Stimulated activated naive B cell treated with anti-CD40 and anti-IgM and Interleukin-4, amounts not matched to agents 10 μg/mL and 1 μg/mL and 100 μg/mL, for 72 hours (primary cell): Measurements from ENCODE around the gene ZP4.
"Not testable (repeated sequence)": the region's sequence is repeated elsewhere in the genome, so short reads cannot be mapped to it uniquely, and the experiment has no call there.

Experiments
- ATAC-seq, 2 donors: fragments of 150-1000 bp; cut with Tn5 transposase; replicated peaks; 2 replicates each; pipeline ENCODE4 v1.10.0; 2021; ENCODE audit warnings: moderate library complexity in 1 of 2
- DNase-seq: peaks from one replicate; pipeline ENCODE4 v3.0.0; 2021
- H3K27ac Mint-ChIP-seq: one replicate; pipeline ENCODE4 v1.8.0; 2022; ENCODE audit warnings: mild to moderate bottlenecking, mixed read lengths
- H3K27me3 Mint-ChIP-seq, 2 donors: one replicate each; pipeline ENCODE4 v1.8.0; 2022; ENCODE audit warnings: mixed read lengths in 2 of 2
- H3K36me3 Mint-ChIP-seq, 2 donors: one replicate each; pipeline ENCODE4 v1.8.0; 2022; ENCODE audit warnings: mixed read lengths in 2 of 2, mild to moderate bottlenecking in 1 of 2
- H3K4me1 Mint-ChIP-seq, 2 donors: one replicate each; pipeline ENCODE4 v1.8.0; 2022; ENCODE audit warnings: mixed read lengths in 2 of 2, mild to moderate bottlenecking in 1 of 2
- H3K4me3 Mint-ChIP-seq, 2 donors: one replicate each; pipeline ENCODE4 v1.8.0; 2022; ENCODE audit warnings: mild to moderate bottlenecking in 2 of 2, mixed read lengths in 2 of 2, moderate library complexity in 1 of 2
- H3K9me3 Mint-ChIP-seq, 2 donors: one replicate each; pipeline ENCODE4 v1.8.0; 2022; ENCODE audit warnings: mixed read lengths in 2 of 2, mild to moderate bottlenecking in 1 of 2

The ZP4 gene

GRCh38 chr1:237863234-237863633, 27.5 kb downstream of the ZP4 start:
- no peak for ATAC-seq
- no peak overlapping the region for H3K4me3 Mint-ChIP-seq
- H3K4me1 Mint-ChIP-seq = peaks cover 4 to 5% of the 10 kb centered on the region in 2 donors
- no peak for DNase-seq
- H3K36me3 Mint-ChIP-seq = no peaks in the 10 kb centered on the region
- no peak overlapping the region for H3K27ac Mint-ChIP-seq
- peaks cover 6 to 11% of the 10 kb centered on the region in 2 donors for H3K27me3 Mint-ChIP-seq
- peaks cover 0 to 2% of the 10 kb centered on the region in 2 donors for H3K9me3 Mint-ChIP-seq

GRCh38 chr1:237861944-237862343, 28.8 kb downstream of the ZP4 start:
- no peak for DNase-seq
- no peak for ATAC-seq
- peaks cover 0 to 2% of the 10 kb centered on the region in 2 donors for H3K9me3 Mint-ChIP-seq

GRCh38 chr1:237858992-237859391, 31.7 kb downstream of the ZP4 start:
- Mint-ChIP-seq H3K27ac (no peak overlapping the region), H3K4me1 (peaks cover 0 to 5% of the 10 kb centered on the region in 2 donors), H3K27me3 (peaks cover 3 to 11% of the 10 kb centered on the region in 2 donors), H3K9me3 (peaks cover 0 to 3% of the 10 kb centered on the region in 2 donors), H3K4me3 (no peak overlapping the region), H3K36me3 (no peaks in the 10 kb centered on the region)
- no peak for DNase-seq
- ATAC-seq = no peak

More at GRCh38 chr1:237861944-237862343, 28.8 kb downstream of the ZP4 start:
- no peak overlapping the region for H3K4me3 Mint-ChIP-seq
- no peak overlapping the region for H3K27ac Mint-ChIP-seq
- peaks cover 6 to 11% of the 10 kb centered on the region in 2 donors for H3K27me3 Mint-ChIP-seq
- H3K4me1 Mint-ChIP-seq = peaks cover 4 to 5% of the 10 kb centered on the region in 2 donors
- H3K36me3 Mint-ChIP-seq = no peaks in the 10 kb centered on the region

GRCh38 chr1:237857455-237857854, 33.3 kb downstream of the ZP4 start:
- Mint-ChIP-seq H3K4me1 (no peaks in the 10 kb centered on the region), H3K4me3 (no peak overlapping the region), H3K27ac (no peak overlapping the region), H3K9me3 (peaks cover 0 to 3% of the 10 kb centered on the region in 2 donors), H3K27me3 (peaks cover 0 to 5% of the 10 kb centered on the region in 2 donors), H3K36me3 (no peaks in the 10 kb centered on the region)
- DNase-seq (no peak), ATAC-seq (no peak)

GRCh38 chr1:237852342-237852741, 38.4 kb downstream of the ZP4 start:
- DNase-seq (no peak), ATAC-seq (no peak)
- Mint-ChIP-seq H3K36me3 (no peaks in the 10 kb centered on the region), H3K27me3 (no peaks in the 10 kb centered on the region), H3K4me1 (no peaks in the 10 kb centered on the region), H3K27ac (no peak overlapping the region), H3K9me3 (peaks cover 0 to 2% of the 10 kb centered on the region in 2 donors), H3K4me3 (no peak overlapping the region)

GRCh38 chr1:237851210-237851845, 39.4 kb downstream of the ZP4 start:
- ATAC-seq = peak in 1 of 2 donors; percentile 41

DNA sequence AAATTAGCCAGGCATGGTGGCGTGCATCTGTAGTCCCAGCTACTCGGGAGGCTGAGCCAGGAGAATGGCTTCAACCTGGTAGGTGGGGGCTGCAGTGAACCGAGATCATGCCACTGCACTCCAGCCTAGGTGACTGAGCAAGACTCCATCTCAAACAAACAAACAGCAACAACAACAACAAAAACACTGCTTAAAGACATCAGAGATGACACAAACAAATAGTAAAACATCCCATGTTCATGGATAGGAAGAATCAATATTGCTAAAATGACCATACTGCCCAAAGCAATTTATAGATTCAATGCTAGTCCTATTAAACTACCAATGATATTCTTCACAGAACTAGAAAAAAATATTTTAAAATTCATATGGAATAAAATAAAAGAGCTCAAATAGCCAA, 47.2 kb downstream of the ZP4 start:
- H3K4me1 Mint-ChIP-seq, H3K36me3 Mint-ChIP-seq, H3K27me3 Mint-ChIP-seq, ATAC-seq, DNase-seq, H3K4me3 Mint-ChIP-seq, H3K27ac Mint-ChIP-seq: not testable (repeated sequence)
- H3K9me3 Mint-ChIP-seq = peaks cover 8 to 13% of the 10 kb centered on the region in 2 donors

More at GRCh38 chr1:237851210-237851845, 39.4 kb downstream of the ZP4 start:
- Mint-ChIP-seq H3K4me1 (no peaks in the 10 kb centered on the region), H3K27ac (no peak overlapping the region), H3K4me3 (no peak overlapping the region), H3K9me3 (peaks cover 2 to 4% of the 10 kb centered on the region in 2 donors), H3K36me3 (no peaks in the 10 kb centered on the region), H3K27me3 (no peaks in the 10 kb centered on the region)
- DNase-seq = no peak

DNA sequence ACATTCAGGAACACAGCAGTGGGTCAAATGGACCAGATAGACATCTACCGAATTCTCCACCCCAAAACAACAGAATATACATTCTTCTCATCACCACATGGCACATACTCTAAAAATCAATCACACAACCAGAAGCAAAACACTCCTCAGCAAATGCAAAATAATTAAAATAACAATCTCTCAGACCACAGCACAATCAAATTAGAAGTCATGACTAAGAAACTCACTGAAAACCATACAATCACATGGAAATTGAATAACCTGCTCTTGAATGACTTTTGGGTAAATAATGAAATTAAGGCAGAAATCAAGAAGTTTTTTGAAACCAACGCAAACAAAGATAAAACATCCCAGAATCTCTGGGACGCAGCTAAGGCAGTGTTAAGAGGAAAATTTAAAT, 49.2 kb downstream of the ZP4 start:
- no peak for ATAC-seq
- no peak overlapping the region for H3K4me3 Mint-ChIP-seq

DNA sequence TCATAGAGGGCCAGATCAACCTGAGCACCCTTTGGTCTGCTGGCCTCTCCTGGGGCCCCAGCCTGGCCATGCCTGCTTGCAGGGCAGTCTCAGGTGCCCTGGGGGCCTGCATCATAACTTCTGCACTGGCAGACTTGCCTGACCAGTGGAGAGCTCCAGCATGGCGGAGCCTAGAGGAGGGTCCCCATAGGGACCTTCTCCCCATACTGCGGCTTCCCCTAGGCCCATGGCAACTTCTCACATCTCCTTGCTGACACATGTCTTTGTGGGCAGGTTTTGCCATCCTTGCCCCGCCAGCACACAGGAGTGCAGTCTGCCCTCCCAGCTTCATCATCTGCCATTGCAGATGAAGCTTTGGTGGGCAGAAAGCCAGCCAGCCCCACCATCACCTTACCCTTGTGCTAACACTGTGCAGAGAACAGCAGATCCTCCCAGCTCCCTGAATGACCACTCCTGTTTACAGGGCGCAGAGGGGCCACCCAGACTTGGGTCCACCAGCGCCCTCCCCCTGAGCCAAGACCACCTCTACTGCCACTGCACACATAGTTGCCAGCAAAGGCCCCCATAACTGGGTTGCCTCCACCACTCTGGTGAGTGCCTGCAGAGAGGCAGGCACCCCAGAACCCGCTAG, 51.7 kb downstream of the ZP4 start:
- H3K4me3 Mint-ChIP-seq = no peak overlapping the region
- DNase-seq = no peak
- peaks cover 4% of the 10 kb centered on the region in 2 donors for H3K9me3 Mint-ChIP-seq
- H3K27ac Mint-ChIP-seq = no peak overlapping the region
- no peaks in the 10 kb centered on the region for H3K27me3 Mint-ChIP-seq
- no peak for ATAC-seq
- H3K36me3 Mint-ChIP-seq = no peaks in the 10 kb centered on the region
- H3K4me1 Mint-ChIP-seq = no peaks in the 10 kb centered on the region

More for the DNA sequence above, 49.2 kb downstream of the ZP4 start:
- Mint-ChIP-seq H3K36me3 (no peaks in the 10 kb centered on the region), H3K4me1 (no peaks in the 10 kb centered on the region), H3K9me3 (peaks cover 4 to 13% of the 10 kb centered on the region in 2 donors), H3K27me3 (no peaks in the 10 kb centered on the region), H3K27ac (no peak overlapping the region)
- no peak for DNase-seq

DNA sequence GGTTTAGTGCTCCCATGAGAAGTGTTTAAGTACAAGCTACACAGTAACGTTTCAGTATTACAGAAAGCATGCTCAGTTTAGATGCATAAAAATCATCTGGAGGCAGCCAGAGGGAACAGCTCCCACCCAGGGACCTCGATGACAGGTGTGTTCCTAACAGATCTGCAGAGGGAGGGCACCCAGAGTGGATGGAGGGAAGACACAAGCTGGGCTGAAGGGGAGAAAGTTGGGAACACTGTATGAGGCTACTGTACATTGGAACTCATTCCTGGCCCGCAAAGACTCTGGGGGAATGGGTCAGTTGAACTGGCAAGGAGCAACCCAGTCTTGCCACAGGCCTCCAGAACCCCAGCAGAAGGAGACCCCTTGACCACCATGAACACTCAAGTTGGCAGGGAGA, 52.4 kb downstream of the ZP4 start:
- DNase-seq (no peak), ATAC-seq (no peak)
- Mint-ChIP-seq H3K4me3 (no peak overlapping the region), H3K27ac (no peak overlapping the region), H3K36me3 (no peaks in the 10 kb centered on the region), H3K27me3 (no peaks in the 10 kb centered on the region), H3K4me1 (no peaks in the 10 kb centered on the region), H3K9me3 (peaks cover 4% of the 10 kb centered on the region in 2 donors)

- ATAC-seq (no peak), DNase-seq (no peak)
- Mint-ChIP-seq H3K27ac (no peak overlapping the region), H3K4me1 (no peaks in the 10 kb centered on the region), H3K9me3 (peaks cover 0 to 2% of the 10 kb centered on the region in 2 donors), H3K27me3 (no peaks in the 10 kb centered on the region), H3K4me3 (no peak overlapping the region), H3K36me3 (no peaks in the 10 kb centered on the region)
These were observed 56.3 kb downstream of the ZP4 start for GRCh38 chr1:237834461-237834860.

DNA sequence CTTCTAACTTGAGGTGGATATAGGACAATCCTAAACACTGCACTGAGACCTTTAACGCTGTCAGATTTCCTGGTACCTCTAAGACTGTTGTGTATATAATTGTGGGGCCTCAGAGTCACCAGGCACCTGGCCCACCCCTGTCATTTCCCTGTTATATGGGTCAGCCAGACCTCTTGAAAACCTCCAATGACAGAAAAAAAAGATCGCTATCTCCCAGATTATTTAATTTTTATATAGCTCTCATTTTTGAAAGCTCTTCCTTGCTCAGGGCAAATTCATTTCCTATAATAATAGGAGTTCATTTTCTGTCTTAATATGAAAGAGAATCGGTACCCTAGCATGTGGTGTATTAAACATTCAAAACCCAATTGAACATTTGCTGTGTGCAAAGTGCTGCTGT, 56.7 kb downstream of the ZP4 start:
- no peak for ATAC-seq

GRCh38 chr1:237832858-237833257, 57.9 kb downstream of the ZP4 start:
- ATAC-seq = no peak
- H3K36me3 Mint-ChIP-seq = no peaks in the 10 kb centered on the region
- no peak overlapping the region for H3K27ac Mint-ChIP-seq
- H3K27me3 Mint-ChIP-seq = no peaks in the 10 kb centered on the region
- H3K4me3 Mint-ChIP-seq = no peak overlapping the region
- no peaks in the 10 kb centered on the region for H3K9me3 Mint-ChIP-seq
- DNase-seq = no peak
- no peaks in the 10 kb centered on the region for H3K4me1 Mint-ChIP-seq

More for the DNA sequence above, 56.7 kb downstream of the ZP4 start:
- Mint-ChIP-seq H3K27me3 (no peaks in the 10 kb centered on the region), H3K4me3 (no peak overlapping the region), H3K4me1 (no peaks in the 10 kb centered on the region), H3K36me3 (no peaks in the 10 kb centered on the region), H3K27ac (no peak overlapping the region), H3K9me3 (peaks cover 0 to under 1% of the 10 kb centered on the region in 2 donors)
- no peak for DNase-seq
